Non-pigmented ciliary epithelial cell (primary cell): ENCODE measurements around the gene FANCC.

Source experiments
- DNase-seq: peaks from one replicate; pipeline ENCODE4 v3.0.0-alpha.2; 2010; ENCODE audit warnings: low read depth

FANCC gene

DNA sequence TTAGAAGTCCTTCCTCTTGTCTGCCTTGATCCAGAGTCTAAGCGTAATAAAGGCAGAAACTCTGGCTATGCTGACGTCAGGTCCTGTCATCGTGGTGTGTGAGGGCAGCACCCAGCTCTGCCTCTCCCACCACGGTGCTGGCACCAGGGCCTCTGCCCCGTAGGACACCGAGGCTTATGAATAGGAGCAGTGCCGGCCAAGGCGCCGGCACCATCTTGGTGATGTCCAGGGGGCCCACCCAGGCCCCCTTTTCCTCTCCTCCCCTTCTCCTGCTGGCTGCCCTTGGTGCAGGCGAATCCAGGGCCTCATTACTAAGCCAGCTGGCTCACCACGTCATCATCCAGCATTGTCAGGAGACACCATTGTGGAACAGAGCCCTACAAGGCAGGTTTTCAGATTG lies 252.3 kb downstream of the FANCC start:
- DNase-seq, result no peak

DNA sequence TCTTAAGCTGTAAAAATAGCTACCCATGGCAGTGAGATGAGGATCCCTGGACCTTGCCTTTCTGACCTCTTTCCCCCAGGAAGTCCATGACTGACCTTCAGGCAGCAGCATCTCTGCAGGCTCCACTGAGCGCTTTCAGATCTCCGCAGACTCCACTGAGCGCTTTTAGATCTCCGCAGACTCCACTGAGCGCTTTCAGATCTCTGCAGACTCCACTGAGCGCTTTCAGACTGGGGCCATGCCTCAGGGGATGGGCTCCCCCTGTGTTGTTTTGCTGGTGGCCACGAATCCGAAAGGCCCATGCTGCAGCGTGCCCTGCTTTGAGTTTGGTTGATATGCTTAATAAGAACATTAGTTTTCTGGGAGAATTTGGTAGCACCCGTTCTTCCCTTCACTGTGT lies 254.2 kb downstream of the FANCC start:
- no peak for DNase-seq

DNA sequence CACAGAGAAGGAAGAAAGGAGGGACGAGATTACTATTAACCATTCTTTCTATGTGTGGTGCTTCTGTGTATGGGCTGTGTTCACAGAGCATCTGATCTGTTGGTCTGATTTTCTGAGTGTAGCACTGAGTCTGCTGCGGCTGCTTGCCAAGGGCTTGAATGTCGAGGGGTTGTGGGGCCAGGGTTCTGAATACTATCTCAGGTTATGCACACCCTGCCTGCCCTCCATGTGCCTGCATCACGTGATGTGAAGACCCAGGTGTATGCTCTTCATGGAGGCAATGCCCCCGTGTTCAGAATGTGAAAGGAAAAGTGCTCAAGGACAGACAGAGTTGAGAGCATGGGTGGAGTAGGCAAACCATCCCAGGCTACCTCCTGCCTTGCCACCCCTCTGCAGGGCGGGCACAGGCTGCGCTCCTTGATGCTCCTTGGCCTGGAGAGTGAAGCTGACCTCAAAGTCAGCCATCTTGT lies 254.9 kb downstream of the FANCC start:
- no peak for DNase-seq

DNA sequence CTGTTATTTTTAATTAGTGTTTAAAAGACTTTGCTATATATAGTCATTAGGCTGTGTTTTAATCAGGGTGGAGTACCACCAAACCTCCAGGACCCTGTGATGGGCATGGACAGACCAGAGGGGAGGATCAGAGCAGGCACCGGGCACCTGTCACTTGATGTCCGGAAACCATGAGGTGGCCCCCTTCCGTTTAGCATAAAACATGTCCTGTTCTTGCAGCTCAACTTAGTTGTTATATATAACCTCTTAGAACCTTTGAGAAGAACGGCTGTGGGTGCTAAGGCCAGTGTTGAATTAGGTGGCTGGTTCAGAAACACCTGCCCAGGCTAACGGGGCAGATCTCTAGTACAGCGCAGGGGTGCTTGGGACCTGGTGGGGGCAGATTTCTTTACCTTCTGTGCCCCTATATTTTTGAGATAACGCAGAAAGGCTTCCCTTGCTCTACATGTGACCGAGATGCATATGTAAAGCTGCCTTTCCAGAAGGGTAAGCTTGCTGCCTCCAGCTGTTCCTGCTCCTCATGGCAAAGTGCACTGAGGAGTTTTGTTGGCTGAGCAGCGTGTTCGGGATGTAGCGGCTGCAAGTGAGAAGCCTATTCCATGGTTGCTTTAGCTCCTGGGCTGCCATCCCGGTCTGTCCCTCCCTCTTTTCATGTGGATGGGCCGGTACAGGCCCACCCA lies 255.5 kb downstream of the FANCC start:
- no peak for DNase-seq

DNA sequence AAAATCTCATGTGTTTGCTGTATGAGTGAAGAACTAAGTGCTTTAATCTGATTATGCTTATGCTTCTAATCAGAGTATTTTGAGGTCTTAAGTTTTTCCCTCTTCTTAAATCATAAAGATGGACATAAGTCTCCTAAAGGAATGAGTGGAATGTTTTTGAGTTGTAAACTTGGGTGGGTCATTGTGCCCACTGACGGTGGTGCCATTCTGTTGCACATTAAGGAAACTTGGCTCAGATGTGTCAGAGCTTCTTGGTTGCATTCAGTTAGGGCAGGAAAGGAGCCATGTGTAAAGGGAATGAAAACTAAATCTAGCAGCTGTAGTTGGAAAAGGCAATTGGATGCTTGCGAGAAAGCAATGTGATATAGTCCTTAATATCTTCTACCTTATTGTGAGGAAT lies 256.6 kb downstream of the FANCC start:
- DNase-seq, result no peak

DNA sequence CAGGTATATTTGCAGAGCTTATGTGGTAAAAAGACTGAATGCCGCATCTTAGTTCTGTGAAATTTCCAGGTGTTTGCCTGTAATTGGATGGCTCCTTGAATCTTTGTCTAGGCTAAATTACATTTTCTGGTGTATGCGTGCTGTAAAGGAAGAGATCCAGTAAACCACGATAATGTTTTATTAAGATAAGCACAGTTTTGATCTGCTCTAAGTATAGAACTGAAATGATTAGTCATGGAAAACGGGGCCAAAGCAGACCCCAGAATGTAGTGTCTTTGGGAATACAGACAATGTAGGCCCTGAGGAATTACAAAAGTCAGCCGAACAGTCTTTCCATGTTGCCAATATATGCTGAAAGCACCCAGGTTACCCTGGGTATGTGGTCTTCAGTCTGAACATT lies 257.3 kb downstream of the FANCC start:
- DNase-seq, result no peak

DNA sequence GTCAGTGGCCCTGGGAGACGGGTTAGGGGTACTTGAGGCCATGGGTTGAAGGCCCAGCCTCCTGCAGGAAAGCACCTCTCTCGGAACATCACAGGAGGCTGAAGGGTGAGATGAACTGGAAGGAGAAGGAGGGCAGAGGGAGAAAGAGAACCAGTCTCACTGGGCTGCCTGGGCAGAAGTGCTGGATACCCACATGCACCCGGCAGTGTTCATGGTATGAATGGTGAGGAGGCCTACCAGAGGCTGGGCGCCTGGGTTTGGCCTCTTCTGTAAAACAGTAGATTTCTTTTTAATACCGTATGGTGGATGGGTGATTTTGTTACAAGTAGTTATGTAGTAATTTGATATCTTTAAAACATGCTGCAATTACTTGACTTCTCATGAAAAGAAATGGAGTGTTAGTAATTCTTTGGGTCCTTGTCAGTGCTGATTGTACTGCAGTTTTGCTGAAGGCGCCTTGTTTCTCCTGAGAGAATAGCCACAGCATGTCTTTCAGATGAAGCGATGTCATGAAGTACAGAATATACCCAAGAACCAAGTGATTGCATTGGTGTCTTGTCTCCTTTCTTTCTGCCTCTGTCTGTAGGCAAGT lies 258.6 kb downstream of the FANCC start:
- no peak for DNase-seq

DNA sequence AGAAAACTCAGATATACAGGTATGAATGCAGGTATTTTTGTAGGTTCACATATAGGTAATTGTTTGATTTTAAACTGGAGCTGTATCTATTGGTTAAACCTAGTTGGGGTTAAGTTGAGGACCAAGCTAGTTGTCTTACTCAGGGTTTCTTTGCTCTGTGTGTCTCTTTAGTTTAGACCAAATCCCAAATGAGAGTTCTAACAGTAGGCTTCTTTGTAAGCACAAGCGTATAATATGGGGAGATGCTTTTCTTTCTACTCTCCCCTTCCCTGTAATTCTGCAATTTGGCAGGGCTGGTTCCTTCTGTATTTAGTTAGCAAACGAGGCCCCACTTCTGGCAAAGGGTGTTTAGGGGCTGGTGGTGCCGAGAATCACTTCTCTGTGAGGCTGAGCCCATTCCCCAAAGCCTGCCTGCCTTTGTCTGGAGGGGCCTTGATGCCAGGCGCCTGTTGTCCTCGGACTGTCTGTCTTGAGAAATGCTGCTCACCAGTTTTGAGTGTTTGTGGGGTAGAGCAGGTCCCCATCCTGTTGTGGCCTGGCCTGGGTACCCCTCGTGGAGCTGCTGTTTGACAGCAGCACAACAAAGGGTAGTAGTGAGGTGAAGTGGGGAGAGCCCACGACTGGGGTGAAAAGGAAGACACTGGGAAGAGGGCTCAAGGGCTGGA lies 259.3 kb downstream of the FANCC start:
- DNase-seq, result no peak

DNA sequence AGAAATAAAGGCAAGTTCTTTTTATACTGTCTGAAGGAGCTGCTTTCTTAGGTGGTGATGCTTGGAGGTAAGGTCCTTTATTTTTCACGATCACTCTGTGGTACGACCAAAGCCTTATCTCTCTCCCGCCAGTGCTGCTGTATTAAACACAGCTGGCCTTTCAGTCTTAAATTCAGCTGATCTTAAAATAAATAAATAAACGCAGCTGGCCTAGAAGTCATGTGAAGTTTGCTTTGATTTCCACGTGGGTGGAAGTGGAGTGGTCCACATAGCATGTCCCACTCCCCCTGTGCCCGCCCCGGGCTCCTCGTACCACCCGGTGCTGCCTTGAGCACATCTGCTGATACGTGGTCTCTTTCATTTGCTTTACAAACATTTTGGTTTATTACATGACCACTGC lies 260.4 kb downstream of the FANCC start:
- DNase-seq, result no peak

DNA sequence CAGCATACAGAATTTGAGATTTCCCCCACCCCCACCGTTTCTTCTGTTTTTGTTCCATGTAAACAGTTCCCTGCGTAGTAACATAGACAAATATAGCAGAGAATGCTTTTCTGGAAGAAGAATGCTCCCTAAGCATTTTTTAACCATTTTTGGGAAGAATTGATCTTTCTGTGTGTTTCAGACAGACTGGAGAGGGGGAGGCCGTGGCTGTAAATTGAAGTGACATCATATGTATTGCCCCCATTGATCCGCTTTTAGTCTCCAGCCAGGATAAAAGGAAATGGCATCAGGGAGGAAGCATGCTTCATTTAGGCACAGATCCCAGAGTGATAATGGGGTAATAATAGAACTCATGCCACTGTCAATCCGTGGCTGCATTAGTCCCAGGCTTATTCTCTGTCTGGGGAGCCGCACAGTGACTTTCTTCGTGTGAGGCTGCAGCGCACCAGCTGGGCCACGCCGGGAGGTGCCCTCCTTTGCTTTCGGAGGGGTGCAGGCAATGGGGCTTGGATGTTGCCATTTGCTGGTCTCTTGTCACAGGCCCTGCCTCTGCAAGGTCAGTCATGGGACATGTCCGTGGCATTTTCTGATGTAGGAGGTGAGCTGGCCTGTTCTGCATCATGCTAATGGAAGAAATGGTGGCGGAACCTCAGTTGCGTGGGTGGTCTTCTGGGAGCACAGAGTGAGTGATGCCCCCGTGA lies 261.5 kb downstream of the FANCC start:
- no peak for DNase-seq

DNA sequence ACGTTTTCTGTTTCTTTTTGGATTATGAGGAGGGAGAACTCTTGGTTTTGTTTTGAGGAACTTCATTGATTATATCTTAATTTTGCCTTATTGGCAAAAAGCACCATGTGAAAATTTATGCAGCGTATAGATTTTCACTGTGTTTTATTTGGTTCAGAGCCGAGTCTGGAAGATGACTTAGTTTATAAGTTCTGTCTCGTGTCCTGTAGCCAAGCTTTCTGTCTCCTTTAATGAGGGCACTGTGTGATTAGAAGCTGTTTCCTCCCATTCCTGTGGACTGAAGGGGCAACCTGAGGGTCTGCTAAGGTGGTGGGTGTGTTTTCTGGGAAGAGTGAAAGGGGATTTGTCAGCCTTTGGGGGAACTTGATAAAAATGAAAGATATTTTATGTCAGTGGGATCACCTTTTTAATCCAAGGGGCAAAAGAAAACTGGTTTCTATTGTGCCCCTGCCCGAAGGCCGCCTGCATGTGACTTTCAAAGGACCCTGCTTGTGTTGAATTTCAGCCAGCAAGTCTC lies 262.1 kb downstream of the FANCC start:
- no peak for DNase-seq

DNA sequence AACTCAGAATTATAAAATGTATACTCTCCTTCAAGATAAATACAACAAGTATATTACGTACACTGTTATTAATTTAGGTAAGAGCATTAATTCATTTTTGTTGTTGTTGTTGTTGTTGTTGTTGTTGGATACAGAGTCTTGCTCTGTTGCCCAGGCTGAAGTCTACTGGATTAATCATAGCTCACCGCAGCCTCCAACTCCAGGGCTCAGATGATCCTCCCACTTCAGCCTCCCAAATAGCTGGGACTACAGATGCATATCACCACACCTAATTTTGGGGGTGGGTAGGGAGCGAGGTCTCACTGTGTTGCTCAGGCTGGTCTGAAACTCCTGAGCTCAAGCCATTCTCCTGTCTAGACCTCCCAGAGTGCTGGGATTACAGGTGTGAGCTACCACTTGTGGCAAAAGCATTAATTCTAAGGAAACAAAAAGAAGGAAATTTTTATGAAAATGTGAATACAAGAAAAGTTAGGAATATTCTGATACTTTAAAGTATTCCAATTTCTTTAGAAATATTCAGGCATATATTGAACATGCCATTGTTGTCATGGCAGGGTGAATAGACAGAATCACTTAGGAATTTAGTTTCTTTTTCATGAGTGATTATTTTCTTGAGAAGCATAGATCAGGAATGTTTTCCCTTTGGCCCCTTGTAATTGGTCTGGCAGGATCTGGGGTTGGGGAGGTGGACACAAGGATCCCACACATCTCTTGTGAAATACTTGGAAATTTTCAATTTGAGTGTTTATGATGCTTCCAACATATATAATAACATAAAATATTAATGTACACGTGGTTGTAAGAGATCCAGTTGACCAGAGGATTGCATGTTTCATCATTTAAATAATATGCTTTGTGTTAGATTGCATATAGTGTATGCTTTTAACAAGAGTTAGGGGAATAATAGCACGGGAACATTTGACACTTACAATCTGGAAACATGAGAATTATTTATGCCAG lies 263.6 kb downstream of the FANCC start:
- DNase-seq, result no peak

DNA sequence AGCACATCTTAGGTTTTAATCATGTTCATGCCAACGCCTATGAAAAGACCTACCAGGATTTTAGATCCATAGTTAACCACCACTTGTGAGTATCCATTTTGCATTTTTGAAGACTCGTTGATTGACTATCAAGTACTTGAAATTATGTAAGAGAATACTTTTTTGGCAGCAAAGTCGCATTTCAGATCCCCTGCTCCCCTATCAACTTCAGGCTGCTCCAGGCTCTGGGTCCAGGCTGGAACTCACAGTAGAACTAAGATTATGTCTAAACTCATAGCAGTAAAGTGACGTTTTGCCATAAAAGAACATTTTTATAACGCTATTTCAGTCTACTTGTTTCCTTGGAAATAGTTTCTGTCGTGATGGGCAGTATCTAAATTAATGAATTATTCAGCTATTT lies 267.7 kb downstream of the FANCC start:
- no peak for DNase-seq
